K562 (cell line): ENCODE data around the gene ZFAND5. TPM values are rescaled to one million over a fixed set of nuclear protein-coding genes. Genes with fewer than 3 reads are reported as not detected.

Experiments
- ARID1B ChIP-seq: fragments of 450-650 bp; IDR thresholded peaks from 2 replicates; pipeline ENCODE4 v1.6.1; 2016; ENCODE audit warnings: antibody characterized with exemption, mild to moderate bottlenecking, inconsistent platforms
- DMBX1 ChIP-seq: fragments of 250-450 bp; sonication (Bioruptor Pico); IDR thresholded peaks from 2 replicates; pipeline ENCODE4 v1.8.0; 2022; ENCODE audit warnings: inconsistent platforms, mild to moderate bottlenecking, moderate library complexity, borderline replicate concordance
- E2F6 ChIP-seq, 2 experiments: IDR thresholded peaks; 2 replicates each; pipeline ENCODE4 v1.6.1; 2011; ENCODE audit warnings: borderline replicate concordance in 1 of 2, control low read depth in 1 of 2, low read depth in 1 of 2, low read length in 1 of 2, mild to moderate bottlenecking in 1 of 2, mixed read lengths in 1 of 2, moderate library complexity in 1 of 2; ENCODE audit not compliant: insufficient read depth in 1 of 2, insufficient read length in 1 of 2, poor library complexity in 1 of 2, severe bottlenecking in 1 of 2; ENCODE audit errors: extremely low read depth in 1 of 2
- polyA plus RNA-seq, 8 experiments: library from polyadenylated mRNA; depleted of rRNA in 4 of 8; stranded (reverse) in 5 of 8; unstranded in 3 of 8; fragments of >200 nt; fragmentation: Nextera tagmentation in 2 of 8; fragmentation: Illumina TruSeq in 1 of 8; extraction: Ambion mirVana in 2 of 8; extraction: Trizol in 1 of 8; gene quantifications; 2 replicates each; pipeline versions ENCODE4 v1.2.1 to v1.2.3, GENCODE V29; 2011 to 2014; ENCODE audit warnings: inconsistent platforms in 1 of 8, missing spikeins in 1 of 8
- total RNA-seq, 7 experiments: library from RNA; depleted of rRNA in 6 of 7; stranded (reverse); fragments of >200 nt in 6 of 7; fragmentation: Illumina TruSeq in 2 of 7; extraction: Trizol in 2 of 7; gene quantifications; 2 replicates each; pipeline versions ENCODE4 v1.2.1 to v1.2.3, GENCODE V29; 2011 to 2021; ENCODE audit warnings: low replicate concordance in 1 of 7
- TF ChIP-seq, protein P1 (sequence below), 2 experiments: fragments of 450-650 bp in 1 of 2; sonication (generic) in 1 of 2; formaldehyde crosslinking in 1 of 2; IDR thresholded peaks; 2 replicates each; pipeline versions ENCODE4 v1.7.1 to v1.9.0; 2016 to 2022; ENCODE audit warnings: inconsistent platforms in 1 of 2, mild to moderate bottlenecking in 1 of 2, missing genetic modification reagents in 1 of 2

The ZFAND5 gene
- total and polyA plus RNA-seq, 9 of the 15 experiments (the other 6 are each of a cell fraction or from before 2014, with no cell fraction given) = 12.7 to 64.2 (median 34.5) TPM

- TF ChIP-seq, protein P1, sequence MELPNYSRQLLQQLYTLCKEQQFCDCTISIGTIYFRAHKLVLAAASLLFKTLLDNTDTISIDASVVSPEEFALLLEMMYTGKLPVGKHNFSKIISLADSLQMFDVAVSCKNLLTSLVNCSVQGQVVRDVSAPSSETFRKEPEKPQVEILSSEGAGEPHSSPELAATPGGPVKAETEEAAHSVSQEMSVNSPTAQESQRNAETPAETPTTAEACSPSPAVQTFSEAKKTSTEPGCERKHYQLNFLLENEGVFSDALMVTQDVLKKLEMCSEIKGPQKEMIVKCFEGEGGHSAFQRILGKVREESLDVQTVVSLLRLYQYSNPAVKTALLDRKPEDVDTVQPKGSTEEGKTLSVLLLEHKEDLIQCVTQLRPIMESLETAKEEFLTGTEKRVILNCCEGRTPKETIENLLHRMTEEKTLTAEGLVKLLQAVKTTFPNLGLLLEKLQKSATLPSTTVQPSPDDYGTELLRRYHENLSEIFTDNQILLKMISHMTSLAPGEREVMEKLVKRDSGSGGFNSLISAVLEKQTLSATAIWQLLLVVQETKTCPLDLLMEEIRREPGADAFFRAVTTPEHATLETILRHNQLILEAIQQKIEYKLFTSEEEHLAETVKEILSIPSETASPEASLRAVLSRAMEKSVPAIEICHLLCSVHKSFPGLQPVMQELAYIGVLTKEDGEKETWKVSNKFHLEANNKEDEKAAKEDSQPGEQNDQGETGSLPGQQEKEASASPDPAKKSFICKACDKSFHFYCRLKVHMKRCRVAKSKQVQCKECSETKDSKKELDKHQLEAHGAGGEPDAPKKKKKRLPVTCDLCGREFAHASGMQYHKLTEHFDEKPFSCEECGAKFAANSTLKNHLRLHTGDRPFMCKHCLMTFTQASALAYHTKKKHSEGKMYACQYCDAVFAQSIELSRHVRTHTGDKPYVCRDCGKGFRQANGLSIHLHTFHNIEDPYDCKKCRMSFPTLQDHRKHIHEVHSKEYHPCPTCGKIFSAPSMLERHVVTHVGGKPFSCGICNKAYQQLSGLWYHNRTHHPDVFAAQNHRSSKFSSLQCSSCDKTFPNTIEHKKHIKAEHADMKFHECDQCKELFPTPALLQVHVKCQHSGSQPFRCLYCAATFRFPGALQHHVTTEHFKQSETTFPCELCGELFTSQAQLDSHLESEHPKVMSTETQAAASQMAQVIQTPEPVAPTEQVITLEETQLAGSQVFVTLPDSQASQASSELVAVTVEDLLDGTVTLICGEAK (IDR thresholded peaks at IDR 0.05) = 0 out of 2 replicates have a peak, but pooled peaks have one; percentile 13
- TF ChIP-seq, protein P1 (CRISPR knock-in tag; IDR thresholded peaks at IDR 0.05) = no peak
- TF ChIP-seq ARID1B (0 out of 2 replicates have a peak, but pooled peaks have one; percentile 8), DMBX1 (0 out of 2 replicates have a peak, but pooled peaks have one; percentile 17), E2F6 (IDR thresholded peaks at IDR 0.05; ENCODE audit: borderline replicate concordance in 1 of 2, extremely low read depth in 1 of 2, insufficient read depth in 1 of 2, insufficient read length in 1 of 2, low read depth in 1 of 2, low read length in 1 of 2, poor library complexity in 1 of 2, severe bottlenecking in 1 of 2) (peak; percentile 78 to 85)
- TF ChIP-seq, all 486 proteins: peak for 28
These were observed 683 bp upstream of the ZFAND5 start (continued) for GRCh38 chr9:72365525-72366256.
